COLO668 (cell line): ENCODE measurements around the gene RNF31.
"Not testable (repeated sequence)": the region's sequence is repeated elsewhere in the genome, so short reads cannot be mapped to it uniquely, and the experiment has no call there.

ENCODE experiments used
- DNase-seq: peaks from one replicate; lab custom pipeline; 2025; ENCODE audit not compliant: unreplicated experiment; lab: John Stamatoyannopoulos, UW

Gene RNF31

DNA sequence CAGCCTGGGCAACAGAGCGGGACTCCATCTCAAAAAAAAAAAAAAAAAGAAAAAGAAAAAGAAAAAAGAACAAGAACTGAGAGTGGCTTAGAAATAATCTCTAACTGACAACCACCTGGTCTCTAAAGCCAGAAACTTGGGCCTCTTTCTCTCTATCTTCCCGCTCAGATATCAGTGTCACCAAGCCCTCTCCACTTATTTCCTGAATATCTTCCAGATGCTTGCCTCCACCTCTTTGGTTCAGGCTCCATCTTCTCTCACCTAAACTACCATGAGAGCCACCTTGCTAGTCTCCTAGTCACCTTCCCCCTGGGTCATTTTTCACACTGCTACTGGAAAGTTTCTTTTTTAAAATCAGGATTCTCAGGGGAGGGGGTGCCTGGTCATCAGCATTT is 49.8 kb downstream of the RNF31 start:
- no peak for DNase-seq

- no peak for DNase-seq
Measured at GRCh38 chr14:24198814-24199524, 51.7 kb downstream of the RNF31 start.

- DNase-seq = not testable (repeated sequence)
Measured at GRCh38 chr14:24202538-24202937, 55.2 kb downstream of the RNF31 start.

GRCh38 chr14:24203249-24203886 is 56.1 kb downstream of the RNF31 start:
- DNase-seq = not testable (repeated sequence)

- DNase-seq = no peak
Measured at GRCh38 chr14:24204163-24205146, 57.2 kb downstream of the RNF31 start.

DNA sequence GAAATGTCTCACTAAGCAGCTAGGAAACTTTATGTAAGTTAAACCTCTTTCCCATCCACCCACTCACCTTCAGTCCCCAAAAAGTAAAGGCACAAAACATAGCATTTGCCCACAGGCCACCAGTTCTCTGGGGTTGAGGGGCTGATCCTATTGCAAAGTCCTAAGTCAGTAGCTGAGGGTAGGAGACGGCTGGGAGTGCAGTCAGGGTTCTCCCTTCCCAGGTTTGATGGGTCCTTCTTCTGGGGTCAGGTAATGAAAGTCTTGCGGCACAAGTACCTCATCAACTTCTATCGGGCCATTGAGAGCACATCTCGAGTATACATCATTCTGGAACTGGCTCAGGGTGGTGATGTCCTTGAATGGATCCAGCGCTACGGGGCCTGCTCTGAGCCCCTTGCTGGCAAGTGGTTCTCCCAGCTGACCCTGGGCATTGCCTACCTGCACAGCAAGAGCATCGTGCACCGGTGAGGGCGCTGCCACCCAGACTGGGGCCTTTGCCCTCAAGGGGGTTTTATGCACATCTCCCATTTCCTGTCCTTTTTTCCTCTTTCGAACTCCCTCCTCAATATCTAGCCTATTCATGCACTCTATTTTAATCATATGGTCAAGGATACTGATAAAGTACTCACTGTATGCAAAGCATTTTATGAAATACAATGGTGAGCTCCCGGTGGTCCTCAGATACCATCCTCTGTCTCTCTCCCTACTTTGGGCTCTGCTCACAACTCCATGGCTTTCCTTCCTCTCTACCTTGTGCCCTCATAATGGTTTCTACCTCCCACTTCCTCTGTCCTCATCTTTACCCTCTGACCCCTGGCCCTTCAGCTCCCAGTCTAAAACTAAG is 59.2 kb downstream of the RNF31 start:
- DNase-seq = no peak

- DNase-seq = no peak
Measured at GRCh38 chr14:24207104-24207551, 59.8 kb downstream of the RNF31 start.

DNA sequence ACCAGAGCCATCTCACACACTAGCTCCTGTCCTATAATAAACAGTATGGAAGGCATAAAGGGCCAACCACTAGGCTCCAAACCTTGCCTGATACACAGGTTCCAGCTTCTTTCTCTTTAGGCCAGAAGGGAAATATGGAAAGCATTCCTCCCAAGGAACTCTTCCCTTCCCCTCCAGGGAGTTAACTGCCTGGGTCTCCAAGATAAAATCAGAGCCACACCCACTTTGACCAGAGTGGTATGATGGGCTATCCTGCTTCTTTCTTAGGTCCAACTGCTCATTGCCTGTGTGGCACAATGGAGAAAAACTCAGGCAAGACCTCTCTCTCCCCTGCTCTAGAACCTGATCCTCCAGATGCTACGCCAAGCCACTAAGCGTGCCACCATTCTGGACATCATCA is 60.3 kb downstream of the RNF31 start:
- no peak for DNase-seq
